HEK293 (cell line): Measurements from ENCODE around the gene CAMKMT.

Experiments
- EGR2 ChIP-seq: fragments of 450-650 bp; formaldehyde crosslinking; IDR thresholded peaks from 2 replicates; pipeline ENCODE4 v1.5.1; 2016; ENCODE audit warnings: low read depth, missing biosample characterization, missing genetic modification characterization
- ZNF473 ChIP-seq: fragments of 450-650 bp; formaldehyde crosslinking; IDR thresholded peaks from 2 replicates; pipeline ENCODE4 v1.5.1; 2017; ENCODE audit warnings: missing biosample characterization, missing genetic modification characterization
- ZNF660 ChIP-seq: fragments of 450-650 bp; IDR thresholded peaks from 2 replicates; pipeline ENCODE4 v1.5.1; 2018; ENCODE audit warnings: missing biosample characterization, mild to moderate bottlenecking, missing genetic modification characterization
- TF ChIP-seq, protein P1 (sequence below): fragments of 450-650 bp; formaldehyde crosslinking; IDR thresholded peaks from 2 replicates; pipeline ENCODE4 v1.5.1; 2016; ENCODE audit warnings: missing biosample characterization, missing genetic modification characterization
- TF ChIP-seq, protein P2 (sequence below): fragments of 450-650 bp; formaldehyde crosslinking; IDR thresholded peaks from 2 replicates; pipeline ENCODE4 v1.5.1; 2016; ENCODE audit warnings: missing biosample characterization, missing genetic modification characterization

GRCh38 chr2:44442019-44442418, 80.3 kb downstream of the CAMKMT start:
- TF ChIP-seq, protein P1, sequence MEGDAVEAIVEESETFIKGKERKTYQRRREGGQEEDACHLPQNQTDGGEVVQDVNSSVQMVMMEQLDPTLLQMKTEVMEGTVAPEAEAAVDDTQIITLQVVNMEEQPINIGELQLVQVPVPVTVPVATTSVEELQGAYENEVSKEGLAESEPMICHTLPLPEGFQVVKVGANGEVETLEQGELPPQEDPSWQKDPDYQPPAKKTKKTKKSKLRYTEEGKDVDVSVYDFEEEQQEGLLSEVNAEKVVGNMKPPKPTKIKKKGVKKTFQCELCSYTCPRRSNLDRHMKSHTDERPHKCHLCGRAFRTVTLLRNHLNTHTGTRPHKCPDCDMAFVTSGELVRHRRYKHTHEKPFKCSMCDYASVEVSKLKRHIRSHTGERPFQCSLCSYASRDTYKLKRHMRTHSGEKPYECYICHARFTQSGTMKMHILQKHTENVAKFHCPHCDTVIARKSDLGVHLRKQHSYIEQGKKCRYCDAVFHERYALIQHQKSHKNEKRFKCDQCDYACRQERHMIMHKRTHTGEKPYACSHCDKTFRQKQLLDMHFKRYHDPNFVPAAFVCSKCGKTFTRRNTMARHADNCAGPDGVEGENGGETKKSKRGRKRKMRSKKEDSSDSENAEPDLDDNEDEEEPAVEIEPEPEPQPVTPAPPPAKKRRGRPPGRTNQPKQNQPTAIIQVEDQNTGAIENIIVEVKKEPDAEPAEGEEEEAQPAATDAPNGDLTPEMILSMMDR (tag by site-specific recombination), result no peak
- TF ChIP-seq ZNF660 (no peak), ZNF473 (no peak), EGR2 (tag by site-specific recombination) (no peak)
- TF ChIP-seq, protein P2, sequence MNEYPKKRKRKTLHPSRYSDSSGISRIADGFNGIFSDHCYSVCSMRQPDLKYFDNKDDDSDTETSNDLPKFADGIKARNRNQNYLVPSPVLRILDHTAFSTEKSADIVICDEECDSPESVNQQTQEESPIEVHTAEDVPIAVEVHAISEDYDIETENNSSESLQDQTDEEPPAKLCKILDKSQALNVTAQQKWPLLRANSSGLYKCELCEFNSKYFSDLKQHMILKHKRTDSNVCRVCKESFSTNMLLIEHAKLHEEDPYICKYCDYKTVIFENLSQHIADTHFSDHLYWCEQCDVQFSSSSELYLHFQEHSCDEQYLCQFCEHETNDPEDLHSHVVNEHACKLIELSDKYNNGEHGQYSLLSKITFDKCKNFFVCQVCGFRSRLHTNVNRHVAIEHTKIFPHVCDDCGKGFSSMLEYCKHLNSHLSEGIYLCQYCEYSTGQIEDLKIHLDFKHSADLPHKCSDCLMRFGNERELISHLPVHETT (tag by site-specific recombination), result no peak
